Peyer's patch (tissue), 4 donors: Measurements from ENCODE around the gene CCDC51. TPM values are rescaled to one million over a fixed set of nuclear protein-coding genes. Genes with fewer than 3 reads are reported as not detected.
"Not testable (repeated sequence)": the region's sequence is repeated elsewhere in the genome, so short reads cannot be mapped to it uniquely, and the experiment has no call there.

Experiments used
- DNase-seq, 3 donors: peaks; one replicate each; pipeline ENCODE4 v3.0.0-alpha.2; 2017 to 2019
- H3K27ac ChIP-seq, 4 donors: fragments of 200-600 bp; sonication (generic); one replicate each; pipeline ENCODE4 v1.5.1; 2016 to 2019
- H3K27me3 ChIP-seq, 2 donors: fragments of 200-600 bp; sonication (generic); one replicate each; pipeline ENCODE4 v1.5.1; 2019
- H3K36me3 ChIP-seq, 3 donors: fragments of 200-600 bp; sonication (generic); one replicate each; pipeline ENCODE4 v1.5.1; 2016 to 2019
- H3K4me1 ChIP-seq, 4 donors: fragments of 200-600 bp; sonication (generic); one replicate each; pipeline ENCODE4 v1.5.1; 2016 to 2019
- H3K4me3 ChIP-seq, 4 donors: fragments of 200-600 bp; sonication (generic); 1 replicate in 3 of 4; 2 replicates in 1 of 4; pipeline ENCODE4 v1.5.1; 2016 to 2019; ENCODE audit warnings: mild to moderate bottlenecking in 1 of 4
- H3K9me3 ChIP-seq, 4 donors: fragments of 200-600 bp; sonication (generic); one replicate each; pipeline ENCODE4 v1.5.1; 2016 to 2019; ENCODE audit warnings: mild to moderate bottlenecking in 1 of 4
- POLR2A ChIP-seq, 2 donors: fragments of 450-650 bp; IDR thresholded peaks; one replicate each; pipeline ENCODE4 v1.5.1; 2017; ENCODE audit warnings: antibody characterized with exemption in 2 of 2, mild to moderate bottlenecking in 2 of 2, moderate library complexity in 2 of 2
- total RNA-seq, 4 donors: library from RNA; depleted of rRNA; stranded (reverse); fragments of >200 nt; gene quantifications; one replicate each; pipeline ENCODE4 v1.1.0, GENCODE V29; 2016
- TF ChIP-seq, protein P1 (sequence below), 6 experiments: fragments of 450-650 bp in 4 of 6; fragments of 200-600 bp in 2 of 6; sonication (generic) in 1 of 6; IDR thresholded peaks; one replicate each; pipeline ENCODE4 v1.5.1; 2017 to 2019; ENCODE audit warnings: antibody characterized with exemption in 6 of 6, mild to moderate bottlenecking in 3 of 6, moderate library complexity in 1 of 6

CCDC51 gene
- total RNA-seq, 4 donors from 2014 or later: 7.4 to 13.1 (median 9.1) TPM

GRCh38 chr3:48403533-48404439 lies 36.1 kb downstream of the CCDC51 start:
- peaks cover 0 to 46% (median 0%) of the 10 kb centered on the region in 3 donors for H3K36me3 ChIP-seq
- H3K27ac ChIP-seq: peak overlapping the region in 1 of 4 donors; percentile 80
- peak; percentile 9 to 48 (median 31) for DNase-seq

GRCh38 chr3:48402907-48403306 lies 37.0 kb downstream of the CCDC51 start:
- peak overlapping the region; percentile 42 to 80 (median 48) for H3K27ac ChIP-seq
- no peaks in the 10 kb centered on the region for H3K27me3 ChIP-seq
- no peaks in the 10 kb centered on the region for H3K9me3 ChIP-seq
- H3K36me3 ChIP-seq: peaks cover 0 to 37% (median 0%) of the 10 kb centered on the region in 3 donors
- no peak overlapping the region for H3K4me3 ChIP-seq
- no peak for DNase-seq
- H3K4me1 ChIP-seq: no peaks in the 10 kb centered on the region
- TF ChIP-seq, protein P1, sequence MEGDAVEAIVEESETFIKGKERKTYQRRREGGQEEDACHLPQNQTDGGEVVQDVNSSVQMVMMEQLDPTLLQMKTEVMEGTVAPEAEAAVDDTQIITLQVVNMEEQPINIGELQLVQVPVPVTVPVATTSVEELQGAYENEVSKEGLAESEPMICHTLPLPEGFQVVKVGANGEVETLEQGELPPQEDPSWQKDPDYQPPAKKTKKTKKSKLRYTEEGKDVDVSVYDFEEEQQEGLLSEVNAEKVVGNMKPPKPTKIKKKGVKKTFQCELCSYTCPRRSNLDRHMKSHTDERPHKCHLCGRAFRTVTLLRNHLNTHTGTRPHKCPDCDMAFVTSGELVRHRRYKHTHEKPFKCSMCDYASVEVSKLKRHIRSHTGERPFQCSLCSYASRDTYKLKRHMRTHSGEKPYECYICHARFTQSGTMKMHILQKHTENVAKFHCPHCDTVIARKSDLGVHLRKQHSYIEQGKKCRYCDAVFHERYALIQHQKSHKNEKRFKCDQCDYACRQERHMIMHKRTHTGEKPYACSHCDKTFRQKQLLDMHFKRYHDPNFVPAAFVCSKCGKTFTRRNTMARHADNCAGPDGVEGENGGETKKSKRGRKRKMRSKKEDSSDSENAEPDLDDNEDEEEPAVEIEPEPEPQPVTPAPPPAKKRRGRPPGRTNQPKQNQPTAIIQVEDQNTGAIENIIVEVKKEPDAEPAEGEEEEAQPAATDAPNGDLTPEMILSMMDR (IDR thresholded peaks at IDR 0.05): no peak
- TF ChIP-seq POLR2A (IDR thresholded peaks at IDR 0.05): no peak

More at GRCh38 chr3:48403533-48404439, 36.1 kb downstream of the CCDC51 start:
- TF ChIP-seq POLR2A (IDR thresholded peaks at IDR 0.05): no peak
- TF ChIP-seq, protein P1 (IDR thresholded peaks at IDR 0.05): no peak
- H3K4me1 ChIP-seq: no peaks in the 10 kb centered on the region
- H3K4me3 ChIP-seq: no peak overlapping the region
- no peaks in the 10 kb centered on the region for H3K9me3 ChIP-seq
- no peaks in the 10 kb centered on the region for H3K27me3 ChIP-seq

DNA sequence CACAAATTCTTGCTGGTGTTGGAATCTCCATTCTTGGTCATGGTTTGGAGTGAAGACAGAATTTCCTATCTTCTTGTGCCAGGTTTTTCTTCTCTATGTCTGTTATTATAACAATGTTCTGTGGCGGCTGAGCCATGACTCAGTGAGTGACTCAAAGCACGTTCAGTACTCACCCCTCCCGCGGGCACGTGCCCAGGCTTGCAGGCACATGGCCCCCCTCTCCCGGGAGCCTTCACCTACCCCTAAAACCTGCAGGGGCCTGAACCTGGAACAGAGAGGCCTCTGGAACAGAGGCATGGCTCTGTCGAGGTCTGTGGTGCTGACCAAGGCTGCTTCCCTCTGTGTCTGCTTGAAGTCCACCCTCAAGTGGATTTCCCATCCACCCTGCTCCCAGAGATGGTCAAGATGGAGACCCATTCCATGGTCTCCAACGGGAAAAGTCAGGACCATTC lies 37.6 kb downstream of the CCDC51 start:
- H3K4me1 ChIP-seq: no peaks in the 10 kb centered on the region
- peak overlapping the region; percentile 42 to 80 (median 48) for H3K27ac ChIP-seq

GRCh38 chr3:48401434-48401901 lies 38.5 kb downstream of the CCDC51 start:
- H3K36me3 ChIP-seq: peaks cover 0 to 30% (median 0%) of the 10 kb centered on the region in 3 donors
- peak in 1 of 3 donors; percentile 45 for DNase-seq
- peak overlapping the region in 3 of 4 donors; percentile 50 to 80 (median 55) for H3K27ac ChIP-seq
- not testable (repeated sequence) for H3K4me1 ChIP-seq, H3K4me3 ChIP-seq, H3K27me3 ChIP-seq, H3K9me3 ChIP-seq

More for the DNA sequence above, 37.6 kb downstream of the CCDC51 start:
- no peaks in the 10 kb centered on the region for H3K27me3 ChIP-seq
- no peak overlapping the region for H3K4me3 ChIP-seq
- H3K36me3 ChIP-seq: peaks cover 0 to 37% (median 0%) of the 10 kb centered on the region in 3 donors
- TF ChIP-seq, protein P1 (IDR thresholded peaks at IDR 0.05): no peak
- no peak for TF ChIP-seq POLR2A (IDR thresholded peaks at IDR 0.05)
- H3K9me3 ChIP-seq: no peaks in the 10 kb centered on the region
- peak; percentile 44 to 82 (median 62) for DNase-seq

DNA sequence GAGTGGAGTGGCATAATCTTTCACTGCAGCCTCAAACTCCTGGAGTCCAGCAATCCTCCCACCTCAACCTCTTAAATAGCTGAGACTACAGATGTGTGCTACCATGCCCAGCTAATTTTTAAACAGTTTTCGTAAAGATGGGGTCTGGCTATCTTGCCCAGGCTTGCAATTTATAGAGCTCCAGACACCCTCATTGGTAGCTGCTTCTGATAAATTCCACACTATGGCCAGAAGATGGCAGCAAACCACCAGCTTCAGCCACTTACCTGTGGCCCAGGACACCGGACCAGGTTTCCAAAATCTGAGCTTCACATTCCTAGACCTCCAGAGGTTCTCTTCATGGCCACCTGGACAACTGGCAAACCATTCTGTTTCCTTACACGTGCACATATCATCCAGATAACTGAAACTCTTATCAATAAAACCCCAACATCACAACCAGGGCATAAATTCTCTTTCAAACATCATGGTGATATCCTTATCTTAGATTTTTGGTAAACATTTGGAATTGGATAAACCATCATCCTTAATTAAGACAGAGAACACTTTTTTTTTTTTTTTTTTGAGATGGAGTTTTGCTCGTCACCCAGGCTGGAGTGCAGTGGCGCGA lies 39.0 kb downstream of the CCDC51 start:
- Histone ChIP-seq H3K9me3 (no peaks in the 10 kb centered on the region), H3K4me1 (no peaks in the 10 kb centered on the region), H3K27me3 (no peaks in the 10 kb centered on the region), H3K27ac (peak overlapping the region in 1 of 4 donors; percentile 80), H3K36me3 (peaks cover 0 to 25% (median 0%) of the 10 kb centered on the region in 3 donors), H3K4me3 (no peak overlapping the region)
- peak; percentile 44 to 84 (median 46) for DNase-seq
- TF ChIP-seq, protein P1 (IDR thresholded peaks at IDR 0.05): peak; percentile 80 to 95 (median 89)
- no peak for TF ChIP-seq POLR2A (IDR thresholded peaks at IDR 0.05)
